Superior temporal gyrus (tissue), 1 donor: ENCODE data around the gene C1QTNF2.

Source experiments
- DNase-seq: peaks from one replicate; pipeline ENCODE4 v3.0.0-alpha.2; 2016; ENCODE audit errors: extremely low spot score

The C1QTNF2 gene

DNA sequence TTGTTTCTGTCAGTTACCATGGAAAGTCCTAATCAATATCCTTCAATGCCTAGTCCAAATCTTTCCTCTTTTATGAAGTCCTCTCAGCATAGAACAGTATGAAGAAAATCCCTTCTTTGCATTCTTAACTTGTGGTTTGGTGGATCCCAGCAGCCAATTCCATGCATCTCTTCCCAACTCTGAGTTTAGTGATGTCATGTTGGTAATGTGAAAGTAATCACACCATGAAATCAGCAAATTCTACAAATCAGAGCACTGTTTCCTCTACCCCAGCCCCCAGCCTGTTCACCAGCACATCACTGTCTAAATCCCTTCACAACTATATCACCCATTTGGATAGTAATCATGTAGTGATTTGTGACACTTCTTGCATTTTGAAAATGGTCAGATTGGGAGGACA is 4.7 kb upstream of the C1QTNF2 start:
- DNase-seq, result no peak

DNA sequence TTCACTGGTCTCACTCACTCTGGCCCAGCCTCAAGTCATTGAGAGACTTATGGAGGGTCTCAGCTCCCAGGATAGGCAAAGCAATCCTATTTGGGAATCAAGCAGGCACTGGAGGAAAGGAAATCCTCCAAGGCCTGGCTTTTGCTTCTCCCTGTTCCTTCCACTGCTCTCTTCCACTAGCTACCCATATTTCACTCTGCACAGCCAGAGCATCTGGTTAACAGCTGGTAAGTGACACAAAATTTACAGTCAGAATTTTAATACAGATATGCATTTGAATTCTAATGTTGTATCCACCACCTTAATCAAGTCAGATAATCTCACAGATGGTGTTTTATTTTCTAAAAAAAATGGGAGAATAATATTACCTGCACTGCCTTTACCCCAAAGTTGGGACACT is 868 bp upstream of the C1QTNF2 start:
- DNase-seq, result no peak

- no peak for DNase-seq
Measured at GRCh38 chr5:160370713-160371034, 248 bp upstream of the C1QTNF2 start.

DNA sequence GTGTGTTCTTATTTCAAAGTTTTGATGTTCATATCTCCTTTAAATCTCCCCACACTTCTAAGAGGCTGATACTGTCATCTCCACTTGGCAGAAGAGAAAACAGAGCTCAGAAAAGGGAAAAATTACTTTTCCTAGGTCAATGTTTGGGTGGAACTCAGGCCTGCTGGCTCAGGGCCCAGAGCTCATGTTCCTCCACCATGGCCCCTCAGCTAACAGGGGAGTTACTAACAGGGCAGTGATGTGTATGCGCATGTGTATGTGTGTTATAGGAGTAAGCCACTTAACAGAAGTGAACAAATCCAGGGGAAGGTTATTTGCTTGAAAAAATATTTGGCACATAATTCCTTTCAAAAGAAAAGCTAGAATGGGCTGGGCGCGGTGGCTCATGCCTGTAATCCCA is 2.5 kb downstream of the C1QTNF2 start:
- DNase-seq, result no peak

DNA sequence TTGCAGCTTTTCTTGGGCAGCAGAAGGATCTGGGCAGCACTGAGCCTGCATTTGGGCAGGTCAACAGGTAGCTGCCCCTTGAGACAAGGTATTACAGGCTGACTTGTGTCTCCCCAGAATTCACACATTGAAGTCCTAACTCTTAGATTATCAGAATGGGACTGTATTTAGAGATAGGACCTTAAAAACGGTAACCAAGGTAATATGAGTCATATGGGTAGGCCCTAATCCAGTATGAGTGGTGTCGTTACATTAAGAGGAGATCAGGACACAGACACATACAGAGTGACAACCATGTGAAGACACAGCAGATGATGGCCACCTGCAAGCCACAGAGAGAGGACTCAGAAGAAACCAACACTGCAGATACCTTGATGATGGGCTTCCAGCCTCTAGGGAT is 3.2 kb downstream of the C1QTNF2 start:
- no peak for DNase-seq

DNA sequence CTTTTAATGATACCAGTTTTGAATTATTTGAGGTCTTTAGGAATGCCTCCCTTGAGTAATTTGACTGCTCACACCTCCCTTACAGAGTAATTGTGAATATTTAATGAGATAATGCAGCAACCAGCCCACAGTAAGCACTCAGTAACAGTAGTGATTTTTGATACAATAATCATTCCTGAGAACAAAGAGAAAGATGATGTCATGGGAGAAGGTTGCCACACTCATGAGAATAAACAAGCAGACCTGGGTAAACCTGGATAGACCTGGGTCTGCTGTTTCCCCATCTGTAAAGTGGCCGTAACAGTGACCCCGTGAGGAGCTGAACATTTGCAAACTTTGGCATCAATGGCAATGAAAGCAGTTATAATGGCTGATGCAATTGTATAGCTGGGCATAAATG is 4.2 kb downstream of the C1QTNF2 start:
- no peak for DNase-seq

DNA sequence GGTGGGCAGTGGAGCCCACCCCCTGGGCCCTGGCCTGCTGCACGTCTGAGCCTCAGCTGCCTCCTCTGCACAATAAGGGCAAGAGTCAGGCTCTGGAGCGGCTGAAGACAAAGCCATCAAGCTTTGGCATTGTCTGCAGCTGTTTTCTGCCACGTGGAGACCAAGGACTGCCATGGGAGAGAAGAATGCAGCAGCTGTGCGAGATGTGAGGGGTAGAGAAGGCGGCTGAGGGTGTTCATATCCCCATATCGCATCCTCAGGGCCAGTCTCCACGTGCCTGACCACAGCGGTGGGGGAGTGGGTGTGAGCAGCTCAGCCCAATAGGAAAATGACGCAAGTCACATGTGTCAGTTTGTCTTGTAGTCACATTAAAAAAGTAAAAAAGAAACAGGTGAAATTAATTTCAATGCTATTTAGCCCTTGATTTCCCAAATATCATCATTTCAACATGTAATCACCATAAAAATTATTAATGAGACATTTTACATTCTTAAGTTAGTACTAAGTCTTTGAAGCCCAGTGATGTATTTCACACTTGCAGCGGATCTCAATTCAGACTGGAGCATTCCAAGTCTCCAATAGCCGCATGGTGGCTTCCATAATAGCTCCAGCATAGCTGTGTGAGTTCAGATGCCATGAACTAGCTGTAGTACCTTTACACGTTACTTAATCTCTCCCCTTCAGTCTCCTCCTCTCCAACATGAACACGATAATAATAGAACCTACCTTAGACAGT is 6.6 kb downstream of the C1QTNF2 start:
- no peak for DNase-seq

DNA sequence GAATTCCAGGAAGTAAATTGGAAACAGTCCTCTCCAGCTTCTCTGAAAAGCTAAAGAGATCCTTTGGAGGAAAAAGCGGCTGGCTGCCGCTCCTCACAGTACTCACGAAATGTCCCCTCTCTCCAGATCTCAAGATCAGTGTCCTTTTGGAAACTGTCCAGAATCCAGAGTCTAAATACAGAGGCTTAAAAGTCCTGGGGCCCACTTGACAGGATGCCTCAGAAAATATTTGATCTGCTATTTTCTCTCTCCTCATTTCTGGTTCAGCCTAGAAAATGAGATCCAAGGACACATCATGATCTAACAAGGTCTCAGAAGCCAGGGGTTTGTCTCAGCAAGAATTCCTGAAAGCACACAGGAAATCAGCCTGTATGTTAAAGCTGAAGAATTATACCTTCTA is 7.2 kb downstream of the C1QTNF2 start:
- no peak for DNase-seq

DNA sequence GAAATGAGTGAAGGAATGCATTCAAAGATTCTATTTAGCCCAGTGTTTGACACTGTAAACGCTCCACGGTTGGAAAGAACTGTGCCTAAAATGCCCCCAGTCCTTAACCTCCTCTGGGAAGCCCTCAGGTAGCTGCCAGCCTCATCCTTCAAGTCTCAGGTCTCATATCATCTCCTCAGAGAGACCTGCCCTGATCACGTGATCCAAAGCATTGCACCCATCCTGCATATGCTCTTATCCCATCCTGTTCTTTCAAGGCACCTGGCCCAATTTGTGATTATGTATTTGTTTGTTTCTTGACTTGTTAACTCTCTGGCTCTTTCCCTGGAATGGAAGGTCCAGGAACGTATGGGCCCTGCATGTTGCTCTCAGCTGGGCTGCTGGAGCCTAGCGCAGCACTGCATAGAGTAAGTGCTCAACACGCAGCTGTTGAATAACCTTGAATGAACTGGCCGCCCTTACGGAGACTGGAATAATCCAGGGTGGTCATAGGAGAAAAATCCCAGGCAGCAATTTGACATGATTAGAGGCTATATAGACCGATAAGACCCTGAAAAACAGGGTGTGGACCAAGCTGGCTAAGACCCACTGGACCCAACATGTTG is 8.7 kb downstream of the C1QTNF2 start:
- DNase-seq, result no peak

DNA sequence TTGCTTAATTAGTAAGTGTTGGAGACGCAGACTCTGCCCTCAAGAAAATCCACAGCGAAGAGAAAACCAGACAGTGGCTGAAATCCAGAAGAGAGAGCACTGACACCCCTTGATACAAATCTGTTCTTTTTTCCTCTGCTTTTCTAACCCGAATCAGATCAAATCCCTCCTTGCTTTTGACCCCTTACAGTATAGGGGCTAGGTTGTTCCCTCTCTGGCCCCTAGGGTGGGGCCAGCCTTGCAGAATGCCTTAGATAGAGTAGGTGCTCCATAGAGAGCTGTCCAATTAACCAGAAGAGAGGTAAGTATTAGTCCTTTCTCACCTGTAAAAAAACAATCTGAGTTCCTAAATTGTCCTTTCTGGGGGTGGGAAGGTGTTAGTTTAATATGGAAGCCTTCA is 10.1 kb downstream of the C1QTNF2 start:
- no peak for DNase-seq

DNA sequence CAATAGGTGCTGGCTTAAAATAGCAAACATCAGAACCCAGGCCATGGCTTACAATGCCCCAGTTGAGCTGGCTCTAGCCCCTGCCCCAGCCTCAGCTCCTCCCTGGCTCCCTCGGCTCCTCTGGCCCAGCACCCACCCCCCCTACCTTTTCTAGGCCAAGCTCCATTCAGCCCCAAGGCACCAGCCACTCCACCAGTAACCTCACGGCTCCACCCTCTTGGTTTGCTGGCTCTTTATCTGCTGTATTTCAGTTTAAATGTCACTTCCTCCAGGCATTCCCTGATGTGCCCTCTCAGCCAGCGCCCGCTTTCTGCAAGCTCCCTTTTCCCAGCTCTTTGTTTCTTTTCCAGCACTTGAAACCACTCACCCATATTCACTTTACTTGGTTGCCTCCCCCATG is 10.6 kb downstream of the C1QTNF2 start:
- DNase-seq, result no peak

DNA sequence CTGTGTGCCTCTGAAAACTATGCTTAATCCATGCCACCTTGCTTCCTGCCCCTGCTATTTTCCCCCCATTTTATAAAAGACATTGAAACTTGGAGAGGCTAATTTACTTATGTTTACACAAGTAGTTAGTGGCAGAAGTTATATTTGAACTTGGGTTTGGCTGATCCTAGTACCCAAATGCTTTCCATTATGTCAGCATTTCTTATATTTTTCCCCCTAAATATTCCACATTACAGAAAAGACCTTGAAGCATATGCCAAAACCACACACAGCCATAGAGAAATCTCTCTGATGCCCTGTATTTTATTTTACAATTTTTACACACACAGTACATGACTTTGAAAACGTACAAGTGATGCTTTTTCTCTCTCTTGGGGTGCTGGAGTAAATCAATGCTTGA is 11.2 kb downstream of the C1QTNF2 start:
- no peak for DNase-seq

DNA sequence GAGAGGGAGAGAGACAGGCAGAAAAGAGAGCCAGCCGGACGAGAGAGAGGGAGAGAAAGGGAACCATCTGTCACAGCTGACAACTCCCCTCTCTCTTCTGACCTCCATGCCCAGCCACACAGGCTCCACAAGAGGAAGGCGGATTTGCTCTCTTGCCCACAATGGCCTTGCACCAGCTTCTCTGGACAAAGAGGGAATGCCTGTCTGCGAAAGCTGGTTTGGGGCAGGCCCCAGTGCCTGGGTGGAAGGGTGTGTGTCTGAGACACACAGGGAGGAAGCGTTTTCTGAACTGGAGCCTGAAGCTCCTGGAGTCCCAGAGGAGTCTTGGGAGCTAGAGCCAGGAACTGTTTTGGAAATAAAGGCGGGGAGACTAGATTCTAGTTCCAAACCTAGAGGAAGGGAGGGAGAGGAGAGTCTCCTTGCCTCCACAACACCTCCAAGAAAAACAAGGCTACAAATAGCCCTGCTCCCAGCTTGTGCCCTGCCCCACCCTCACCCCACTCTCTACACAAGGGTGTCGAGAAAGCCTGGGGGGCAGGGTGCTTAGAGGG is 12.5 kb downstream of the C1QTNF2 start:
- DNase-seq, result no peak

- DNase-seq, result no peak
Measured at GRCh38 chr5:160357394-160357793, 13.0 kb downstream of the C1QTNF2 start.

- no peak for DNase-seq
Measured at GRCh38 chr5:160356550-160357347, 13.7 kb downstream of the C1QTNF2 start.

GRCh38 chr5:160354666-160355065 is 15.8 kb downstream of the C1QTNF2 start:
- no peak for DNase-seq

- no peak for DNase-seq
Measured at GRCh38 chr5:160353379-160353778, 17.0 kb downstream of the C1QTNF2 start.

DNA sequence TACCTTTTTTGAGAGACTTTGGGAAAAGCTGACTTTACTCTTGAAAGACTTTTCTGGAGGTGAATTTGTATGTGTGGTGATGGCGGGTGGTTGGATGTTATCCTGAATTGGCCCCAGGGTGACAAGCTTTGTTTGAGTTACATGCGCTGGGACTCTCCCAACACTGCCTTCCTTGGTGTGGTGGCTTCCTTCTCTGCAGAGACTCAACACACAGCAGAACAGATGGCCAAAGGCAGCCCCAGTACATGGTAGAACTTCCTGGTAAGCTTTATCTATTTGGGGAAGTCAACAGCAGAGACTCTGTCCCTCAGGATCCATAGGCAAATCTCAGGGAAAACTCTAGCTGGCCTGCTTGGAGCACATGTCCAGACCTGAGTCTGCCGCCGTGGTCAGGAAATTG is 18.1 kb downstream of the C1QTNF2 start:
- DNase-seq, result no peak

DNA sequence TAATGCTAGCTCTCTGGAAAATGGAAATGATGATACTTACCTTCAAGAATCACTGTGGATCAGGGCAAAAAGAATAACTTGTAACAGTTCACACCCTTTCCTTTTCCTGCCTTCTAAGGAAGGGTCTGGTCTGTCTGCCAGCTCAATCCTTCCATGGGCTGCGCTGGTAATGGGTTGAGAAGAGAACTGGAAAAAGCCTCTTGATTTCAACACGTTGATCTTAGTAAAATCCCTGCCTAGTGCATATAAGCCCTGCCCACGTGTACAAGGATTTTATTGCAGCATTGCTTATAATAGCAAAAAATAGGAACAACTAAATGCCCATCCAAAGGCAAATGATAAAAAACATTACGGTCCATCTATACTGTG is 20.5 kb downstream of the C1QTNF2 start:
- DNase-seq, result no peak

DNA sequence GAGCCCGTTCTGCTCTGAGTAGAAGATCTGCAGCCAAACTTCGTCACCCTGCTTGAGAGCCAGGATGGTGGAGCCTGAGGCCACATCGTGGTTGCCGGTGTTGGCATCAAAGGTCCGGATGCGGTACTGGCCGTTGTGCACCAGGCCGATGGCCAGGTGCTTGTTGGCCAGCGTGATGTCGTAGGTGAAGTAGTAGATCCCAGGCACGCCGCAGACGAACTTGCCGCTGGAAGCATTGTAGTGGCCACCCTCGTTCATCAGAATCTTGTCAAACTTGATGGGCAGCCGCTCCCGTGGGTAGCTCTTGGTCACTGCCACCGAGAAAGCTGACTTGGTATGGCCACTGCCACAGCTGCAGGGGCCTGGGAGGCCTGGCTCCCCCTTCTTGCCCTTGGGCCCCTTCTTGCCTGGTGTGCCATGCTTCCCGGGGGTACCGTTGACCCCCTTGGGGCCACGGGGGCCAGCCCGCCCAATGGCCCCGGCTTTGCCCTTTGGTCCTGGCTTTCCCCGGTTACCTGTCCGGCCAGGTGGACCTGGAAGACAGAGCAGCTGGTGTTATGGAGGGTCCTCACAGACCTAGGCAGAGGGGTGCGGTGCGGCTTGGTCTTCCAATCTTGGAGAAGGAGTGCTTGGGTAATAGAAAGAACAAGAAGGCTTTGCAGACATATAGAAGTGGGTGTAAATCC is 21.0 kb downstream of the C1QTNF2 start:
- DNase-seq, result no peak

DNA sequence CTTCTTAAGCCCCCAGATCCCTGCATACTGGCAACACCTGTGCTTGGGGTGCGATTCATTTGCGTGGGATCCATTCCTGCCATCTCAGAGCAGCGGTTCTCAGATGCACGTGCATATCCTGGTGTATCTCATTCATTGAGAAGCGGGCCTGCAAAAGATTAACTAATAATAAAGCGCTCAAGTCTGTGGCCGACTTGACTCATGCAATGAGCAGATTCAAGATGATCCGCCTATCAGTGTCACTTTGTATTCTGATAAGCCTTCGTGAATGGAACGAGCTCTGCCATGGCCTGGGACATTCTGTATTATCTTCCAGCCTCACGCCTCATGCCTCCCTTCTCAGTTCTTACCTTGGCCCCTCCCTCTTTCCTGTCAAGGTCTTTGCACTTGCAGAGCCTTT is 22.3 kb downstream of the C1QTNF2 start:
- no peak for DNase-seq

GRCh38 chr5:160347448-160347847 is 23.0 kb downstream of the C1QTNF2 start:
- no peak for DNase-seq
